Upper lobe of right lung (tissue), 1 donor: ENCODE measurements around the gene WTAP. TPM values are rescaled to one million over a fixed set of nuclear protein-coding genes. Genes with fewer than 3 reads are reported as not detected.
A peak's percentile ranks its signal among the peaks of the same experiment; 100 is the strongest.
"Not testable (repeated sequence)": the region's sequence is repeated elsewhere in the genome, so short reads cannot be mapped to it uniquely, and the experiment has no call there.

ENCODE experiments used
- ATAC-seq: fragments of 200-7000 bp; cut with Tn5 transposase; one replicate; pipeline ENCODE4 v1.9.1; 2020; ENCODE audit warnings: mild to moderate bottlenecking, moderate library complexity
- DNase-seq: peaks from one replicate; pipeline ENCODE4 v3.0.0-alpha.2; 2020
- H3K27ac ChIP-seq: fragments of 200-600 bp; one replicate; pipeline ENCODE4 v1.8.0; 2022
- H3K27me3 ChIP-seq: fragments of 200-600 bp; one replicate; pipeline ENCODE4 v1.8.0; 2022; ENCODE audit warnings: mild to moderate bottlenecking
- H3K36me3 ChIP-seq: fragments of 200-600 bp; one replicate; pipeline ENCODE4 v1.8.0; 2022
- H3K4me1 ChIP-seq: fragments of 200-600 bp; one replicate; pipeline ENCODE4 v1.8.0; 2022
- H3K4me3 ChIP-seq: fragments of 200-600 bp; one replicate; pipeline ENCODE4 v1.8.0; 2022; ENCODE audit warnings: mild to moderate bottlenecking
- H3K9me3 ChIP-seq: fragments of 200-600 bp; one replicate; pipeline ENCODE4 v1.8.0; 2022
- CTCF ChIP-seq: fragments of 200-600 bp; IDR thresholded peaks from one replicate; pipeline ENCODE4 v1.8.0; 2022; ENCODE audit warnings: antibody characterized with exemption
- intact Hi-C: fragments of 100-400 bp; cut with DNase I; formaldehyde crosslinking; loops from one replicate; pipeline ENCODE4 v1.11.0; 2022
- total RNA-seq: library from RNA; stranded (reverse); fragmentation: NEBNext Ultra II Directional; extraction: Animal tissue kit (Norgen Biotek cat#: 25700); gene quantifications from one replicate; pipeline ENCODE4 v1.2.1, GENCODE V29; 2021
- donor health status: DM: no; HTN: yes; CAD: no; lungs with severe emphysema.

The WTAP gene
- total RNA-seq, 1 donor from 2014 or later = 77.4 TPM

- Histone ChIP-seq H3K27ac (peak overlapping the region; percentile 71), H3K4me3 (no peak overlapping the region), H3K36me3 (no peaks in the 10 kb centered on the region), H3K9me3 (no peaks in the 10 kb centered on the region), H3K27me3 (no peaks in the 10 kb centered on the region), H3K4me1 (peaks cover 26% of the 10 kb centered on the region)
- intact Hi-C loops = no loop called here
- TF ChIP-seq CTCF = no peak
- peak; percentile 87 for ATAC-seq
- DNase-seq = no peak
These were observed 10.8 kb upstream of the WTAP start for GRCh38 chr6:159716247-159717096.

GRCh38 chr6:159718634-159719033, 8.7 kb upstream of the WTAP start:
- H3K4me1 ChIP-seq = peaks cover 26% of the 10 kb centered on the region
- no peaks in the 10 kb centered on the region for H3K27me3 ChIP-seq
- no peak for DNase-seq
- intact Hi-C loops = no loop called here
- H3K4me3 ChIP-seq = no peak overlapping the region
- no peaks in the 10 kb centered on the region for H3K36me3 ChIP-seq
- TF ChIP-seq CTCF = no peak
- ATAC-seq = no peak
- H3K27ac ChIP-seq = no peak overlapping the region
- no peaks in the 10 kb centered on the region for H3K9me3 ChIP-seq

- no peaks in the 10 kb centered on the region for H3K36me3 ChIP-seq
- no peak overlapping the region for H3K27ac ChIP-seq
- H3K27me3 ChIP-seq = no peaks in the 10 kb centered on the region
- intact Hi-C loops = no loop called here
- TF ChIP-seq CTCF = no peak
- H3K4me3 ChIP-seq = no peak overlapping the region
- H3K4me1 ChIP-seq = peaks cover 26% of the 10 kb centered on the region
- DNase-seq = no peak
- H3K9me3 ChIP-seq = no peaks in the 10 kb centered on the region
- ATAC-seq = no peak
These were observed 8.0 kb upstream of the WTAP start for GRCh38 chr6:159719287-159719686.

- Histone ChIP-seq H3K27ac (no peak overlapping the region), H3K4me3 (no peak overlapping the region)
These were observed 6.6 kb upstream of the WTAP start for GRCh38 chr6:159720708-159721107.

GRCh38 chr6:159721981-159722380, 5.3 kb upstream of the WTAP start:
- DNase-seq, H3K4me3 ChIP-seq, H3K4me1 ChIP-seq, ATAC-seq, H3K27ac ChIP-seq, H3K36me3 ChIP-seq, H3K27me3 ChIP-seq, H3K9me3 ChIP-seq, intact Hi-C loops: not testable (repeated sequence)

More at GRCh38 chr6:159720708-159721107, 6.6 kb upstream of the WTAP start:
- ATAC-seq (peak; percentile 54), DNase-seq (no peak)
- TF ChIP-seq CTCF = peak; percentile 52
- intact Hi-C loops = no loop called here
- no peaks in the 10 kb centered on the region for H3K27me3 ChIP-seq
- no peaks in the 10 kb centered on the region for H3K9me3 ChIP-seq
- no peaks in the 10 kb centered on the region for H3K36me3 ChIP-seq
- H3K4me1 ChIP-seq = peaks cover 16% of the 10 kb centered on the region

- intact Hi-C loops = no loop called here
- no peak for ATAC-seq
- H3K27me3 ChIP-seq = no peaks in the 10 kb centered on the region
These were observed 4.7 kb upstream of the WTAP start for GRCh38 chr6:159722655-159723054.

More at GRCh38 chr6:159722655-159723054, 4.7 kb upstream of the WTAP start:
- Histone ChIP-seq H3K36me3 (no peaks in the 10 kb centered on the region), H3K27ac (no peak overlapping the region), H3K4me1 (no peaks in the 10 kb centered on the region), H3K9me3 (no peaks in the 10 kb centered on the region), H3K4me3 (no peak overlapping the region)
- TF ChIP-seq CTCF = no peak
- no peak for DNase-seq
